Neural progenitor cell (in vitro differentiated cells): Measurements from ENCODE around the gene LYRM1. TPM values are rescaled to one million over a fixed set of nuclear protein-coding genes. Genes with fewer than 3 reads are reported as not detected.

Source experiments
- DNase-seq: peaks from one replicate; pipeline ENCODE4 v3.0.0-alpha.2; 2016; ENCODE audit warnings: low spot score
- H2AFZ ChIP-seq: fragments of 200-600 bp; sonication (generic); replicated peaks from 2 replicates; pipeline ENCODE4 v1.6.1; 2016; ENCODE audit warnings: antibody characterized with exemption
- H3F3A ChIP-seq: fragments of 200-600 bp; sonication (generic); 2 replicates; pipeline ENCODE4 v1.6.1; 2016; ENCODE audit warnings: antibody characterized with exemption, low read depth
- H3K27ac ChIP-seq: fragments of 200-600 bp; sonication (generic); 2 replicates; pipeline ENCODE4 v1.5.1; 2016; ENCODE audit warnings: mild to moderate bottlenecking
- H3K27me3 ChIP-seq: fragments of 200-600 bp; sonication (generic); 2 replicates; pipeline ENCODE4 v1.6.1; 2016; ENCODE audit warnings: mild to moderate bottlenecking, moderate library complexity
- H3K36me3 ChIP-seq: fragments of 200-600 bp; sonication (generic); 2 replicates; pipeline ENCODE4 v1.5.1; 2016
- H3K4me1 ChIP-seq: fragments of 200-600 bp; sonication (generic); 2 replicates; pipeline ENCODE4 v1.6.1; 2016; ENCODE audit warnings: mixed run types
- H3K4me2 ChIP-seq: fragments of 200-600 bp; sonication (generic); 2 replicates; pipeline ENCODE4 v1.6.1; 2016
- H3K4me3 ChIP-seq: fragments of 200-600 bp; sonication (generic); 2 replicates; pipeline ENCODE4 v1.5.1; 2016
- H3K79me2 ChIP-seq: fragments of 200-600 bp; sonication (generic); 2 replicates; pipeline ENCODE4 v1.6.1; 2016; ENCODE audit warnings: low read depth
- H3K9ac ChIP-seq: fragments of 200-600 bp; sonication (generic); 2 replicates; pipeline ENCODE4 v1.6.1; 2016
- H3K9me3 ChIP-seq: fragments of 200-600 bp; sonication (generic); 2 replicates; pipeline ENCODE4 v1.5.1; 2016; ENCODE audit warnings: low read depth
- H4K20me1 ChIP-seq: fragments of 200-600 bp; sonication (generic); 2 replicates; pipeline ENCODE4 v1.6.1; 2016; ENCODE audit warnings: low read depth
- H3K27ac Mint-ChIP-seq: 3 replicates; pipeline ENCODE4 v1.8.0; 2021; ENCODE audit warnings: mixed read lengths
- H3K27me3 Mint-ChIP-seq: 2 replicates; pipeline ENCODE4 v1.8.0; 2022; ENCODE audit warnings: low read depth, mild to moderate bottlenecking, inconsistent platforms, moderate library complexity, mixed read lengths; ENCODE audit not compliant: insufficient read depth
- H3K36me3 Mint-ChIP-seq: 3 replicates; pipeline ENCODE4 v1.8.0; 2021; ENCODE audit warnings: mixed read lengths
- H3K4me1 Mint-ChIP-seq: 3 replicates; pipeline ENCODE4 v1.8.0; 2021; ENCODE audit warnings: mixed read lengths
- H3K4me3 Mint-ChIP-seq: 3 replicates; pipeline ENCODE4 v1.8.0; 2021; ENCODE audit warnings: mild to moderate bottlenecking, moderate library complexity, mixed read lengths
- H3K9me3 Mint-ChIP-seq: 3 replicates; pipeline ENCODE4 v1.8.0; 2020; ENCODE audit warnings: mixed read lengths
- CTCF ChIP-seq: fragments of 200-600 bp; sonication (generic); IDR thresholded peaks from 2 replicates; pipeline ENCODE4 v1.5.1; 2017; ENCODE audit warnings: antibody characterized with exemption, mild to moderate bottlenecking
- EZH2 ChIP-seq: fragments of 200-600 bp; sonication (generic); IDR thresholded peaks from 2 replicates; pipeline ENCODE4 v1.6.1; 2017; ENCODE audit warnings: antibody characterized with exemption, mild to moderate bottlenecking, moderate library complexity
- EZH2phosphoT487 ChIP-seq: fragments of 200-600 bp; sonication (generic); IDR thresholded peaks from 2 replicates; pipeline ENCODE4 v1.6.1; 2017; ENCODE audit warnings: antibody characterized with exemption
- total RNA-seq: library from RNA; depleted of rRNA; stranded (reverse); fragments of >200 nt; gene quantifications from 2 replicates; pipeline ENCODE4 v1.2.3, GENCODE V29; 2015; ENCODE audit warnings: low replicate concordance

LYRM1 gene
- total RNA-seq, 1 donor from 2014 or later = 61.8 TPM

- Histone ChIP-seq H3K4me2 (peak overlapping the region; percentile 37), H3K4me1 (peaks cover 24% of the 10 kb centered on the region)
Measured at GRCh38 chr16:20865420-20866131, 35.0 kb upstream of the LYRM1 start.

GRCh38 chr16:20866145-20866772 is 34.3 kb upstream of the LYRM1 start:
- H3K27me3 Mint-ChIP-seq = peaks cover 6% of the 10 kb centered on the region
- peak; percentile 78 for DNase-seq
- Histone ChIP-seq H3K36me3 (no peaks in the 10 kb centered on the region), H3K27me3 (no peaks in the 10 kb centered on the region), H3K9me3 (no peaks in the 10 kb centered on the region), H3K4me2 (peak overlapping the region; percentile 37), H3K4me1 (peaks cover 27% of the 10 kb centered on the region), H3K9ac (no peak overlapping the region), H3K4me3 (no peak overlapping the region), H2AFZ (no peak overlapping the region), H4K20me1 (peaks cover 23% of the 10 kb centered on the region), H3F3A (peaks cover 25% of the 10 kb centered on the region), H3K27ac (peak overlapping the region; percentile 70), H3K79me2 (peaks cover 65% of the 10 kb centered on the region)
- H3K27ac Mint-ChIP-seq = peak overlapping the region; percentile 67
- peaks cover 24% of the 10 kb centered on the region for H3K4me1 Mint-ChIP-seq
- H3K36me3 Mint-ChIP-seq = peaks cover 7% of the 10 kb centered on the region
- no peaks in the 10 kb centered on the region for H3K9me3 Mint-ChIP-seq
- H3K4me3 Mint-ChIP-seq = no peak overlapping the region
- TF ChIP-seq EZH2phosphoT487 (no peak), CTCF (no peak), EZH2 (no peak)

More at GRCh38 chr16:20865420-20866131, 35.0 kb upstream of the LYRM1 start:
- H2AFZ ChIP-seq = no peak overlapping the region
- Mint-ChIP-seq H3K4me3 (no peak overlapping the region), H3K27me3 (peaks cover 6% of the 10 kb centered on the region), H3K9me3 (no peaks in the 10 kb centered on the region), H3K27ac (no peak overlapping the region), H3K4me1 (peaks cover 23% of the 10 kb centered on the region), H3K36me3 (peaks cover 9% of the 10 kb centered on the region)
- peaks cover 58% of the 10 kb centered on the region for H3K79me2 ChIP-seq
- DNase-seq = no peak
- no peaks in the 10 kb centered on the region for H3K27me3 ChIP-seq
- no peaks in the 10 kb centered on the region for H3K9me3 ChIP-seq
- peaks cover 25% of the 10 kb centered on the region for H3F3A ChIP-seq
- no peaks in the 10 kb centered on the region for H3K36me3 ChIP-seq
- no peak overlapping the region for H3K9ac ChIP-seq
- no peak overlapping the region for H3K4me3 ChIP-seq
- TF ChIP-seq EZH2phosphoT487 (no peak), EZH2 (no peak), CTCF (no peak)
- H3K27ac ChIP-seq = peak overlapping the region; percentile 70
- peaks cover 17% of the 10 kb centered on the region for H4K20me1 ChIP-seq

- Histone ChIP-seq H3K36me3 (no peaks in the 10 kb centered on the region), H3K9me3 (no peaks in the 10 kb centered on the region), H4K20me1 (peaks cover 23% of the 10 kb centered on the region), H3K4me3 (no peak overlapping the region), H3K27ac (no peak overlapping the region), H3F3A (peaks cover 25% of the 10 kb centered on the region), H3K4me2 (peak overlapping the region; percentile 37), H3K79me2 (peaks cover 71% of the 10 kb centered on the region), H3K4me1 (peaks cover 28% of the 10 kb centered on the region), H3K9ac (no peak overlapping the region), H3K27me3 (no peaks in the 10 kb centered on the region), H2AFZ (no peak overlapping the region)
- Mint-ChIP-seq H3K9me3 (no peaks in the 10 kb centered on the region), H3K27ac (no peak overlapping the region), H3K4me1 (peaks cover 24% of the 10 kb centered on the region), H3K36me3 (peaks cover 4% of the 10 kb centered on the region), H3K27me3 (peaks cover 4% of the 10 kb centered on the region), H3K4me3 (no peak overlapping the region)
- TF ChIP-seq EZH2 = no peak
- no peak for DNase-seq
Measured at GRCh38 chr16:20866801-20867200, 33.8 kb upstream of the LYRM1 start.

GRCh38 chr16:20867585-20867984 is 33.0 kb upstream of the LYRM1 start:
- no peak overlapping the region for H3K27ac Mint-ChIP-seq

More at GRCh38 chr16:20867585-20867984, 33.0 kb upstream of the LYRM1 start:
- Mint-ChIP-seq H3K27me3 (peaks cover 2% of the 10 kb centered on the region), H3K4me3 (no peak overlapping the region), H3K9me3 (no peaks in the 10 kb centered on the region), H3K36me3 (no peaks in the 10 kb centered on the region), H3K4me1 (peaks cover 24% of the 10 kb centered on the region)
- Histone ChIP-seq H4K20me1 (peaks cover 23% of the 10 kb centered on the region), H3K27me3 (no peaks in the 10 kb centered on the region), H3K4me3 (no peak overlapping the region), H3K79me2 (peaks cover 73% of the 10 kb centered on the region), H3K27ac (no peak overlapping the region), H3K4me1 (peaks cover 28% of the 10 kb centered on the region), H3K9ac (no peak overlapping the region), H2AFZ (no peak overlapping the region), H3K4me2 (no peak overlapping the region), H3K36me3 (no peaks in the 10 kb centered on the region), H3F3A (peaks cover 25% of the 10 kb centered on the region), H3K9me3 (no peaks in the 10 kb centered on the region)
- no peak for DNase-seq
- no peak for TF ChIP-seq EZH2phosphoT487
- TF ChIP-seq EZH2 = no peak
- no peak for TF ChIP-seq CTCF
